Measurements from ENCODE around the gene TIMM22.

- no peak for TF ChIP-seq CTCF (conservative IDR thresholded peaks at IDR 0.05; ENCODE audit: low read depth, low read length)
- TF ChIP-seq EZH2 (IDR thresholded peaks at IDR 0.05; ENCODE audit: low read length, unreplicated experiment), result no peak
Observed at GRCh38 chr17:976312-976711, 20.6 kb upstream of the TIMM22 start.
